HG03558 (cell line): Measurements from ENCODE around the gene NNAT.
"Not testable (repeated sequence)": the region's sequence is repeated elsewhere in the genome, so short reads cannot be mapped to it uniquely, and the experiment has no call there.

Experiments
- ATAC-seq: cut with Tn5 transposase; IDR thresholded peaks from one replicate; pipeline ENCODE4 v1.9.1; 2021; ENCODE audit warnings: moderate number of reproducible peaks; ENCODE audit not compliant: unreplicated experiment; ENCODE audit errors: extremely low read depth

NNAT gene

GRCh38 chr20:37538003-37538402 is 17.0 kb downstream of the NNAT start:
- no peak for ATAC-seq

- ATAC-seq = no peak
Observed at GRCh38 chr20:37539424-37539823, 18.4 kb downstream of the NNAT start.

GRCh38 chr20:37540001-37540400 is 19.0 kb downstream of the NNAT start:
- no peak for ATAC-seq

GRCh38 chr20:37540838-37541237 is 19.8 kb downstream of the NNAT start:
- ATAC-seq = not testable (repeated sequence)

- no peak for ATAC-seq
Observed at GRCh38 chr20:37541326-37541725, 20.3 kb downstream of the NNAT start.

- no peak for ATAC-seq
Observed at GRCh38 chr20:37542281-37542680, 21.2 kb downstream of the NNAT start.

DNA sequence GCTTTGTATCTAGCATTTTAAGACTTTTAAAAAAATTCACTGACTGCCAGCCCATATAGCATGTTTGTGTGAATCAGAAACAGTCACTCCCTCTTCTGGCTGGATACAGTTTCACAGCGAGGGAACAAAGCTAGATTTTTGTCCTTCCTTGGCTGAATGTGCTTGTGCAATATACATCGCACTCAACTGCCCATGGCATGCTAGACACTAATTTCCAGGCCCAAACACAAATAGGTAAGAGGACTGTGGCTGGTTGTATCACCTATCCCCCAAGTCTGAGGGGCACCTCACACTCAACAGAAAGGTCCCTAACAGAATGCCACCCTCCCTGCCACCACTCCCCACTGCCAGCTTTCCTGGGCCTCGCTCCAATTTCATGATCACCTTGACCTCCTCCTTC is 22.8 kb downstream of the NNAT start:
- ATAC-seq = no peak

DNA sequence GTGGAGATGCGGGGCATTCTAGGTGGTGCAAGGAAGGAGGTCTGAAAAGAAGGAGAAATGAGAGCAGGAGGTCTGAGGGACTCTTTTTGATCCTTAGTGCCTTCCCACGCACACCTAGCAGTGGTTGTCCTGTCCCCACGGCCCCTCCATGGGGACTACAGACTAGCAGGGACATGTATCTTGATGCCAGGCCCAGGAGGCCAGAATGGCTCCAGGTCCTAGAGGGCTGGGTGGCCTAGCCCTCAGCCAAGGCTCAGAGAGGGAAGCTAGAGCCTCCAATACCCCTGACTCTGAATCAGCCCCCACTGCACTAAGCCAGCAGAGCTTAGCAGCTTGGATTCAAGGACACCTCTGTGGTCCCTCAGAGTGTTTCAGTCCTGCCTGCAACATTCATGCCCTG is 23.3 kb downstream of the NNAT start:
- ATAC-seq = no peak

DNA sequence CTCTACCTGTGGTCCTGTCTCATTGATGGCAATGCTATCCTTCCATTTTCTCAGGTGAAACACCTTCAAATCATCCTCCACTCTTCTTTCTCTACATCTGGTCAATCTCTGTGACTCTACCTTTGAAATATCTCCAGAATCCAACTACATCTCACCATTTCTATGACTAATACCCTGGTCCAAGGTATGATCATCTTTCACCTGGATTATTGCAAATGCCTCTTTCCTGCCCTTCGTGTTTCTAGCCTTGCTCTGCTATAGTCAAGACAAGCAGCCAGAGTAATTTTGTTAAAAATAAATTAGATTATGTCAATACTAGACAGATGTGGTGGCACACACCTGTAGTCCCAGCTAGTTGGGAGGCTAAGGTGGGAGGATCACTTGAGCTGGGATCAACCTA is 24.5 kb downstream of the NNAT start:
- ATAC-seq = no peak

DNA sequence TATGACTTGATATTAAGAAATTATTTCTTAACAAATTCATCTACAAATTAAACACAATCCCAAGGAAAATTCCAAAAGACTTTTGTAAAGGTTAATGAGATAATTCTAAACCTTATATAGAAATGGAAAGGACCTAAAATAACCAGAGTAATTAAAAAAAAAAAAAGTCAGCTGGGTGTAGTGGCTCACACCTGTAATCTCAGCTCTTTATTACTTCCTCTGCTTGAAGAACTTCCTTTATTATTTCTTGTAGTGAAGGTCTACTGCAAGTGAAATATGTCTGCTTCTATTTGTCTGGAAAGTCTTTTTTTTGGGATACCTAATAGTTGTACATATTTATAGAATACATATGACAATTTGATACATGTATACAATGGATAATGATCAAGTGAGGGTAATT is 26.9 kb downstream of the NNAT start:
- ATAC-seq = no peak

DNA sequence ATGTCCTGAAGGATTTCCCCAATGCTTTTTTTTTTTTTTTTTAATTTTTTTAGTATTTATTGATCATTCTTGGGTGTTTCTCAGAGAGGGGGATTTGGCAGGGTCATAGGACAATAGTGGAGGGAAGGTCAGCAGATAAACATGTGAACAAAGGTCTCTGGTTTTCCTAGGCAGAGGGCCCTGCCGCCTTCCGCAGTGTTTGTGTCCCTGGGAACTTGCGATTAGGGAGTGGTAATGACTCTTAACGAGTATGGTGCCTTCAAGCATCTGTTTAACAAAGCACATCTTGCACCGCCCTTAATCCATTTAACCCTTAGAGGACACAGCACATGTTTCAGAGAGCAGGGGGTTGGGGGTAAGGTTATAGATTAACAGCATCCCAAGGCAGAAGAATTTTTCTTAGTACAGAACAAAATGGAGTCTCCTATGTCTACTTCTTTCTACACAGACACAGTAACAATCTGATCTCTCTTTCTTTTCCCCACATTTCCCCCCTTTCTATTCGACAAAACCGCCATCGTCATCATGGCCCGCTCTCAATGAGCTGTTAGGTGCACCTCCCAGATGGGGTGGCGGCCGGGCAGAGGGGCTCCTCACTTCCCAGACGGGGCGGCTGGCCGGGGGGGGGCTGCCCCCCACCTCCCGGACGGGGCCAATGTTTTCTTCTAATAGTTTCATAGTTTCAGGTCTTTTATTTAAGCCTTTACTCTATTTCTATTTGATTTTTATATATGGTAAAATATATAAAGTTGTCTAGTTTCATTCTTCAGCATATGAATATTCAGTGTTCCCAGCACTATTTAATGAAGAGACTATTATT is 29.3 kb downstream of the NNAT start:
- not testable (repeated sequence) for ATAC-seq

GRCh38 chr20:37551660-37552059 is 30.6 kb downstream of the NNAT start:
- not testable (repeated sequence) for ATAC-seq

GRCh38 chr20:37552415-37552814 is 31.4 kb downstream of the NNAT start:
- ATAC-seq = no peak

GRCh38 chr20:37554721-37555298 is 33.8 kb downstream of the NNAT start:
- not testable (repeated sequence) for ATAC-seq

- ATAC-seq = no peak
Observed at GRCh38 chr20:37556538-37556937, 35.5 kb downstream of the NNAT start.

GRCh38 chr20:37558306-37558705 is 37.3 kb downstream of the NNAT start:
- ATAC-seq = no peak

DNA sequence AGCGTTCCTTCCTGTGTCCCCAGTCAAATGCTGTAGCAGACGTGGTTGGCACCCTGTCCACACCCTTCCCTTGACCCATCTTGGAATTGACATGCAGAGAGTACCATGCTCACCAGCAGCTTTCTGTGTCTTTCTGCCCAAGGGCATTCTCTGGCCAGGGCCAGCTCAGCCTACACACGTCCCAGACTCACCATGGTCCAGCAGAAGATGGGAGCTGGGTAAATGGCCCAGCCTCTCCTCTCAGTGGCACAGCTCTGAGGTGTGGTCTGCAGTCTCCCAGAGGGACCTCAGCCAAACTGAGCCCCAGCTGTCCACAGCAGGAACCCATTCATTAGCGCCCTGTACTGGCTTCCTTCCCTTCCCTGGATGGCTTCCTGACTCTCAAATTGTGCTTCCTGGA is 37.7 kb downstream of the NNAT start:
- ATAC-seq = no peak

GRCh38 chr20:37559312-37560027 is 38.4 kb downstream of the NNAT start:
- no peak for ATAC-seq

DNA sequence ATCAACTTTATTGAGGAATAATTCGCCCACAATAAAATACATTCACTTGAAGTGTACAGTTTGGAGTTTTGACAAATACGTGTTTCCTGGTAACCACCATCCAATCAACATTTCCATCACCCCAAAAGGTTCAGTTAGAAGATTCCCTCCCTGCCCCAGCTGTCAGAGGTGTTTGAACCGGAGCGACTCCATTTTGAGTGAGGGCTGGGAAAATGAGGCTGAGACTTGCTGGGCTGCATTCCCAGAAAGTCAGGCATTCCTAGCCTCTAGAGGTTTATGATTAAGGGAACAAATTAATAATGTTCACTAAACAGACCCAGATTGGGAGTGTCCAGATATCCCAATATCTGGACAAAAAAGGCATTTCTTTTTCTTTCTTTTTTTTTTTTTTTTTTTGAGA is 39.6 kb downstream of the NNAT start:
- ATAC-seq = no peak

GRCh38 chr20:37562695-37563480 is 41.8 kb downstream of the NNAT start:
- no peak for ATAC-seq

- ATAC-seq = no peak
Observed at GRCh38 chr20:37564016-37564387, 43.0 kb downstream of the NNAT start.
